ENCODE results near the gene DHX38. TPM values are rescaled to one million over a fixed set of nuclear protein-coding genes. Genes with fewer than 3 reads are reported as not detected.

DHX38 gene
- total RNA-seq, 4 donors from 2014 or later, result 26.9 to 75.3 (median 53.8) TPM

DNA sequence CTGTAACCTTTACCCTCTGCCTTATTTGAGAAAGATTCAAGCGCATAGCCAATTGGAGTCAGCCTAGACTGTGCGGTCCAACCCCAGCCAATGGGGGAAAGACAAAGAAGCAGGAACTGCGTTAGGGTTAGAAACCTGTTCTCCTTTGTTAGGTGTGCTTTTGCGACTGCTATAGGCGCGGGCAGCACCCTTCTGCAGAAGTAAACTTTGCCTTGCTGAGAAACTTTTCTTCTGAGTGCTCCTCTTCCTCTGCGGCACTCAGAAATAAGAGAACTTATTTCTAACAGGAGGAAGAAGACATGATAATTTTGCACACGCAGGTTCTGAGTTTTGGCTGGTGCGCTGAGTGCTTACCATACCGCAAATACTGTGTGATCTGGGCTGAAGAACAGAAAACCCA, 9.2 kb upstream of the DHX38 start:
- TF ChIP-seq, protein P1, sequence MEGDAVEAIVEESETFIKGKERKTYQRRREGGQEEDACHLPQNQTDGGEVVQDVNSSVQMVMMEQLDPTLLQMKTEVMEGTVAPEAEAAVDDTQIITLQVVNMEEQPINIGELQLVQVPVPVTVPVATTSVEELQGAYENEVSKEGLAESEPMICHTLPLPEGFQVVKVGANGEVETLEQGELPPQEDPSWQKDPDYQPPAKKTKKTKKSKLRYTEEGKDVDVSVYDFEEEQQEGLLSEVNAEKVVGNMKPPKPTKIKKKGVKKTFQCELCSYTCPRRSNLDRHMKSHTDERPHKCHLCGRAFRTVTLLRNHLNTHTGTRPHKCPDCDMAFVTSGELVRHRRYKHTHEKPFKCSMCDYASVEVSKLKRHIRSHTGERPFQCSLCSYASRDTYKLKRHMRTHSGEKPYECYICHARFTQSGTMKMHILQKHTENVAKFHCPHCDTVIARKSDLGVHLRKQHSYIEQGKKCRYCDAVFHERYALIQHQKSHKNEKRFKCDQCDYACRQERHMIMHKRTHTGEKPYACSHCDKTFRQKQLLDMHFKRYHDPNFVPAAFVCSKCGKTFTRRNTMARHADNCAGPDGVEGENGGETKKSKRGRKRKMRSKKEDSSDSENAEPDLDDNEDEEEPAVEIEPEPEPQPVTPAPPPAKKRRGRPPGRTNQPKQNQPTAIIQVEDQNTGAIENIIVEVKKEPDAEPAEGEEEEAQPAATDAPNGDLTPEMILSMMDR (IDR thresholded peaks at IDR 0.05 in 4 of 5, conservative IDR thresholded peaks at IDR 0.05 in 1 of 5), result no peak
- TF ChIP-seq POLR2A (IDR thresholded peaks at IDR 0.05), result no peak
- DNase-seq (no peak), ATAC-seq (no peak)
- intact Hi-C loops (cut with DNase I; ENCODE audit: low total_unique reads), result no loop called here
- H3K27ac ChIP-seq, result no peak overlapping the region
- no peak overlapping the region for H3K4me3 ChIP-seq
- H3K9me3 ChIP-seq, result no peaks in the 10 kb centered on the region
- peaks cover 4 to 47% of the 10 kb centered on the region in 2 donors for H3K36me3 ChIP-seq
- in situ Hi-C loops (cut with MboI; ENCODE audit: low sequenced_read_pairs in 4 of 4), result no loop called here
- H3K27me3 ChIP-seq, result no peaks in the 10 kb centered on the region
- H3K4me1 ChIP-seq, result no peaks in the 10 kb centered on the region

DNA sequence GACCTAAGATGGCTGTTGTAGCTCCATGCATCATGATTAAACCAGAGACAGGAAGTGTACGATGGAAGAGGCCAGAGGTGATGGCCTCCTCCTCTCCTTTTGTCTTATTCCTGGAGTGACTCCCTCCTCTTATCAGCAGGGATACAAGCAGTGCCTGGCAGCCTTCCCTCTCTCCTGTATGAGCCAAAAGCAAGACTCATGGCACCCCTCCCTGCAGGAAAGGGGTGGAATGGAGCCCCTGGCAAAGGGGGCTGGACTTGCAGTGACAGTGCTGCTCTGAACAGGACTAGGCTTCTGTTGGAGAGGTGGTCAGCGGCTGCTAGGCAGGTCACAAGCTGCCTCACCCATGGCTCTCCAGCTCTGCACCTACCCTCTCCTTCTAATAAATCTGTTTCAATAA, 8.6 kb upstream of the DHX38 start:
- intact Hi-C loops (cut with DNase I; ENCODE audit: low total_unique reads), result no loop called here
- Histone ChIP-seq H3K4me1 (no peaks in the 10 kb centered on the region), H3K4me3 (no peak overlapping the region), H3K36me3 (peaks cover 7 to 53% of the 10 kb centered on the region in 2 donors), H3K9me3 (no peaks in the 10 kb centered on the region), H3K27me3 (no peaks in the 10 kb centered on the region), H3K27ac (no peak overlapping the region)
- in situ Hi-C loops (cut with MboI; ENCODE audit: low sequenced_read_pairs in 4 of 4), result no loop called here
- DNase-seq (no peak), ATAC-seq (no peak)
- TF ChIP-seq, protein P1 (IDR thresholded peaks at IDR 0.05 in 4 of 5, conservative IDR thresholded peaks at IDR 0.05 in 1 of 5), result no peak
- TF ChIP-seq POLR2A (IDR thresholded peaks at IDR 0.05), result no peak

DNA sequence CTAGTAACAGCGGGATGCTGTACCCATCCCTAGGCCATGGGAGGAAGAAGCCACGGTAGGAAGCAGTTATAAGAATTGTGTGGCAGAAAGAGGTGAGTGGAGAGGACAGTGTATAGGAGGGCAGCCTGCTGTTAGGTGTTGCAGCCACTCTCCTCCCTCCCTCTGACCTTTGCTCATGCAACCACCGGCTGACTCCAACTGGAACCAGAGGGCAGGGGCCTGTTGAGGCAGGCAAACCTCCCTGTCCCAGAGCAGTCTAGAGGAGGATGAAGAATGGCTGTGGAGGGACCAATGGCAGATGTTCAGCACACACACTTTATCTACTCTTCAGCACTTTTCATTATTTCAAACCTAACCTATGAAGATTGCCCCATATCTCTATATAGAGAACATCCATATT, 2.4 kb upstream of the DHX38 start:
- intact Hi-C loops (cut with DNase I; ENCODE audit: low total_unique reads) (no loop called here), in situ Hi-C loops (cut with MboI; ENCODE audit: low sequenced_read_pairs in 4 of 4) (loop anchor here in 3 of 4 donors (10.0 kb wide), 2 partner anchors 76 to 276 kb away; no protein-coding TSS in a partner anchor)
- no peak for DNase-seq
- no peak for TF ChIP-seq POLR2A (IDR thresholded peaks at IDR 0.05)
- TF ChIP-seq, protein P1 (IDR thresholded peaks at IDR 0.05 in 4 of 5, conservative IDR thresholded peaks at IDR 0.05 in 1 of 5), result no peak
- peaks cover 4 to 36% of the 10 kb centered on the region in 2 donors for H3K36me3 ChIP-seq
- H3K27me3 ChIP-seq, result no peaks in the 10 kb centered on the region
- H3K4me1 ChIP-seq, result peaks cover 29 to 32% of the 10 kb centered on the region in 2 donors
- no peak for ATAC-seq
- H3K27ac ChIP-seq, result no peak overlapping the region
- H3K4me3 ChIP-seq, result no peak overlapping the region
- H3K9me3 ChIP-seq, result no peaks in the 10 kb centered on the region

DNA sequence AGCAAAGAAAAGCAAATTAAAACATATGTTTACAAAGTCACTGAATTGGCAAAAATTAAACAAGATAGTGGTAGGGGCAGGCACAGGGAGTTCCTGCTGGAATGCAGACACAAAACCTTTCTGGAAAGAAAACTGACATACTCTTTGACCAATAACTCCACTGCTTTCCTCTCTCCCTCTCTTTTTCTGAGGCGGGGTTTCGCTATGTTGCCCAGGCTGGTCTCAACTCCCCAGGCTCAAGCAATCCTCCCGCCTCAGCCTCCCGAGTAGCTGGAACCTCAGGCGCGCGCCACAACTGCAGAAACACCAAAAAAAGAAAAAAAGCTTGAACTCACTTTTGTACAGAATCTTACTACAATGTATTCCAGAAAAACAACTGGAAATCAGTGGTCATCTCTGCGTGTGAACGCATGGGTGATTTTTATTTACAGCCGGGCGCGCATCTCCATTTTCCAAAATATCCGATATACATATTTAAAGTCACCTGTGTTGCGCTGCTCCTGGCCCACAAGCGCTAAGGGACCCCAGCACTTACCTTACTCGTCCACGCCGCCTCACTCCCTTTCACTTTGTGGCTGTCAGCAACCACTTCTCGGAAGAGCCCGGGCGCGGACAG, 707 bp upstream of the DHX38 start:
- H3K4me3 ChIP-seq, result peak overlapping the region; percentile 89 to 95 (median 92)
- no peak for DNase-seq
- ATAC-seq, result peak; percentile 23 to 28
- no peaks in the 10 kb centered on the region for H3K27me3 ChIP-seq
- in situ Hi-C loops (cut with MboI; ENCODE audit: low sequenced_read_pairs in 4 of 4), result loop anchor here in 3 of 4 donors (10.0 kb wide), 2 partner anchors 78 to 278 kb away; no protein-coding TSS in a partner anchor
- peaks cover 29 to 32% of the 10 kb centered on the region in 2 donors for H3K4me1 ChIP-seq
- no peaks in the 10 kb centered on the region for H3K9me3 ChIP-seq
- H3K27ac ChIP-seq, result peak overlapping the region; percentile 87 to 96 (median 91)
- intact Hi-C loops (cut with DNase I; ENCODE audit: low total_unique reads), result loop anchor here (1.0 to 2.0 kb wide), 3 partner anchors 85 to 630 kb away; partner anchors contain the start of genes DHODH, IST1 and ZNF23
- TF ChIP-seq POLR2A (IDR thresholded peaks at IDR 0.05), result no peak
- TF ChIP-seq, protein P1 (IDR thresholded peaks at IDR 0.05 in 4 of 5, conservative IDR thresholded peaks at IDR 0.05 in 1 of 5), result no peak
- H3K36me3 ChIP-seq, result peaks cover 4 to 38% of the 10 kb centered on the region in 2 donors
